ENCODE data around the gene DHRS11.

GRCh38 chr17:36629252-36629847, 37.7 kb downstream of the DHRS11 start:
- peak; percentile 96 to 100 for TF ChIP-seq CTCF (conservative IDR thresholded peaks at IDR 0.05; ENCODE audit: low read depth in 2 of 2)
- TF ChIP-seq CREB1 (CRISPR knock-in tag; IDR thresholded peaks at IDR 0.05; ENCODE audit: low read depth), result no peak
- TF ChIP-seq REST (IDR thresholded peaks at IDR 0.05; ENCODE audit: unreplicated experiment), result no peak
